GM12891 (cell line): ENCODE data around the gene CRAT.

ENCODE experiments used
- PAX5 ChIP-seq: IDR thresholded peaks from 2 replicates; pipeline ENCODE4 v1.6.1; 2011; ENCODE audit warnings: low read length, moderate library complexity, mild to moderate bottlenecking; ENCODE audit not compliant: insufficient read depth, severe bottlenecking
- POLR2A ChIP-seq: IDR thresholded peaks from 2 replicates; pipeline ENCODE4 v1.6.1; 2011; ENCODE audit warnings: low read depth, low read length, control low read depth
- POLR2AphosphoS5 ChIP-seq: IDR thresholded peaks from 2 replicates; pipeline ENCODE4 v1.6.1; 2011; ENCODE audit warnings: low read depth, low read length, control low read depth
- POU2F2 ChIP-seq: IDR thresholded peaks from 2 replicates; pipeline ENCODE4 v1.6.1; 2011; ENCODE audit warnings: low read depth, mild to moderate bottlenecking, control low read depth, low read length, moderate library complexity
- SPI1 ChIP-seq: IDR thresholded peaks from 2 replicates; pipeline ENCODE4 v1.6.1; 2011; ENCODE audit warnings: low read depth, low read length, control low read depth
- TAF1 ChIP-seq: IDR thresholded peaks from 2 replicates; pipeline ENCODE4 v1.6.1; 2011; ENCODE audit warnings: low read depth, low read length, control low read depth

DNA sequence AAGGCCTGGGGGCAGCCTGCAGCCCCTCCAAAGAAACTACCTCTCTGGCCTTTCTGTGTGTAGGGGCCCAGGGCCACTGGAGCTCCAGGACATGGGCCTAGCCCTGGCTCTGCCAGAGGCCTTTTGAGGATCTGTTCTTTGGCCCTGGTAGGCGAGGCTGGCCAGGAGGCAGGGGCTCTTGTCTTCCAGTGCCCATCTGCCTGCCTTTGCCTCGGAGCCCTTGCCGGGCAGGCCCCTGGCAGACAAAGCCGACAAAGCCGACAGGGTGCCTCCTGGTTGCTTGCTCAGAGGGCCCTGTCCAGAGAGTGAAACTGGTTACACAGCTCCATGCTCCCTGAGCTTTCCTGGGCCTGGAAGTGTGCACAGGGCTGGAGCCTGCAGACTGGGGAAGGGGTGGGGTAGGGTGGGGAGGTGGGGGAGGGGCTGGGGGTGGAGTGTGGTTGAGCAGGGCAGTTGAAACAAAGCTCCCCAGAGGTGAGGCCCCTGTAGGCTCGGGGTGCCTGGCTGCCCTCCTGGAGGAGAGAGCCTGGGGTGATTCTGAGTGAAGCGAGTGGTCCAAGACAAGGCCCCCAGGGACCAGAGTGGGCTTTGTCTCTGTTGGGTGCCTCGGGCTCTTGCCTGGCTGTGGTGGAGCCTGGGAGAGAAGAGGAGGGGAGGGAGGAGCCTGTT lies 29.9 kb upstream of the CRAT start:
- TF ChIP-seq POLR2A (peak; percentile 44; the same call in 1 of the 2 replicates), POLR2AphosphoS5 (no peak; the same call in 1 of the 2 replicates), POU2F2 (no peak), SPI1 (no peak), TAF1 (no peak), PAX5 (no peak)
